HG02588 (cell line): ENCODE measurements around the gene CRISPLD2.

ENCODE experiments used
- ATAC-seq: cut with Tn5 transposase; IDR thresholded peaks from one replicate; pipeline ENCODE4 v1.9.1; 2021; ENCODE audit warnings: mild to moderate bottlenecking, moderate library complexity; ENCODE audit not compliant: unreplicated experiment

Gene CRISPLD2

DNA sequence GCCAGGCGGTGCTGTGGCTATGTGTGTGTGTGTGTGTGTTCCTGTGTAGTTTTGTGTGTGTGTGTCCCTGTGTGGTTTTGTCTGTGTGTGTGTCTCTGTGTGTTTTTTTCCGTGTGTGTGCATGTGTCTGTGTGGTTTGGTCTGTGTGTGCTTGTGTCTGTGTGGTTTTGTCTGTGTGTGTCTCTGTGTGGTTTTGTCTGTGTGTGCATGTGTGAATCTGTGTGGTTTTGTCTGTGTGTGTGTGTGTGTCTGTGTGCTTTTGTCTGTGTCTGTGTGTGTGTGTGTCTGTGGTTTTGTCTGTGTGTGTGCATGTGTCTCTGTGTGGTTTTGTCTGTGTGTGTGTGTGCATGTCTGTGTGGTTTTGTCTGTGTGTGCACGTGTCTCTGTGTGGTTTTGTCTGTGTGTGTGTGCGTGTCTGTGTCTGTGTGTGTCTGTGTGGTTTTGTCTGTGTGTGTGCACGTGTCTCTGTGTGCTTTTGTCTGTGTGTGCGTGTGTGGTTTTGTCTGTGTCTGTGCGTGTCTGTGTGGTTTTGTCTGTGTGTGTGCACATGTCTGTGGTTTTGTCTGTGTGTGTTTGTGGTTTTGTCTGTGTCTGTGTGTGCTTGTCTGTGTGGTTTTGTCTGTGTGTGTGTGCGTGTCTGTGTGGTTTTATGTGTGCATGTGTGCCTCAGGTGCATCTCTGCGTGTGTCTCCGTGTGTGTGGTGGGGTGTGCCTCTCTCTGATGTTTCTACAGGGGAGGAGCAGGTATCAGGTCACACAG lies 129.2 kb downstream of the CRISPLD2 start:
- ATAC-seq: no peak

DNA sequence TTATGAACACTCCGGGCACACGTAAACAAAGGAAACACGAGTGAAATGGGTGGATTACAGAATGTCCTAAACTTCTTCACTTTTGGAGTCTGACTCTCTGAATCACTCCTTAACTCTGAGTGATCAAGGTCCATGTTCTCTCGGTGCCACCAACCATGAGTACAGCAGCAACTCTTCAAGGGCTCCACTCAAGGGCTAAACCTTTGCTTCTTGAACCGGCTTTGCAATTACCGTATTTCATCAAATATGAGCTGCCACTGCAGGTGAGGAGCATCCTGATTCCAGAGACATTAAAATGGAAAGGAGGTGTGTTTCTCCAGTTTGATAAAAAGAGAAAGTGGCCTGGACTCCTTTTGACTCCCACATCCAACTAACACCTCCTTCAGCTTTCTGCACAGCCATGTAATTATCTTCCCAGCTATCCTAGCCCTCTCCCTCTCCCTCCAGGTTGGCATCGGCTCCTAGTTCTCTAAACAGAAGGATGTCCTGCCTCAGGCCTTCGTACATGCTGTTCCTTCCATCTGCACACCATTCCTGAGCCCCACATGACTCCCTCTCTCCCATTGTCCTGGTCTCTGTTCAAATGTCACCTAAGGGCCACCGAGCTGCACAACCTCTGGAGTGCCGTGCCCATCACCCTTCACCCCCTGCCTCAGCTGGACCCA lies 130.1 kb downstream of the CRISPLD2 start:
- ATAC-seq: no peak

GRCh38 chr16:84950906-84951305 lies 131.1 kb downstream of the CRISPLD2 start:
- ATAC-seq: no peak

GRCh38 chr16:84952335-84953189 lies 132.8 kb downstream of the CRISPLD2 start:
- no peak for ATAC-seq

DNA sequence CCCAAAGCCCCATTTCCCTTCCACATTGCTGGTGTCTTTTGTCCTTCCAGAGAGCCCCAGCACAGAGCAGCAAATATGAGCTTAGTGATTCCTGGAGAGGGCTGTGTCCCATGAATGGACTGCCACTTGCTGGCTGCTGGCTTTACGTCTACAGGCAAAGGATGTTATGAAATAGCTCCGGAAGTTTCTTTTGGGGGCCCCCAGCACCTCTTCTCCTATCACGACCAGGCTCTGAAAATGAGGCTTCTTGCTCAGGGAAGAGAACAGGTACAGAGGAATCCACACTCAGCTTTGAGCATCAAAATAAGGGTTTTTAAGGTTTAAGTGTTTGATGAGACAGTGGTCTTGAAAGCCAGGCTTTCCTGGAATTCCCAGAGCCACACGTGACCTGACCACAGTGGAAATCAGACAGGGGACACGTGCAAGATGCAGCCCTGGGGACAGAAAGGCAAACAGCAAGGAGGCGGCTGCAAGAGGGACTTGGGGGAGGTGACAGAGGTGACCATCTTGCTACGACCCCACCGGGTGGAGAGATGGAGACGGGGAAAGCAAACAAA lies 133.5 kb downstream of the CRISPLD2 start:
- ATAC-seq: no peak

GRCh38 chr16:84955427-84955826 lies 135.6 kb downstream of the CRISPLD2 start:
- no peak for ATAC-seq

- ATAC-seq: no peak
Observed at GRCh38 chr16:84957192-84957591, 137.4 kb downstream of the CRISPLD2 start.

DNA sequence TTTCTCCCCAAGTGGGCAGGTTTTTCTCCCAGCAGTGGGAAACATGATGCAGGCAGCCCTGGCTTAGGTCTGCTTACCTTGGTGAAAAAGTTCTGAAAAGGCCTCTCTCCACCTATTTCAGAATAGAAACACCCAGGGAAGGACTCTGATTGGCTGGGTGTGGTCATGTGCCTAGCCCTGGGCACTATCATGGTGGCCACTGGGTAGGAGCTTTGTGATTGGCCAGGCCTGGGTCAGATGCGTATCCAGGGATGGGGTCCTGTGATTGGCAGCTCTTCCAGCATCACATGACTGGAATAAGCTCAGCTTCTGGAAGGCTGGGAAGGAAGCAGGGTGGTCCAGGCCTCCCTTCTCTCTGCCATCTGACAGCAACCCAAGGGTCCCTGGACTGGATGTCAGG lies 138.0 kb downstream of the CRISPLD2 start:
- ATAC-seq: no peak
